GM18499 (cell line): ENCODE data around the gene ATG4B.
"Not testable (repeated sequence)": the region's sequence is repeated elsewhere in the genome, so short reads cannot be mapped to it uniquely, and the experiment has no call there.

Experiments used
- ATAC-seq: cut with Tn5 transposase; IDR thresholded peaks from one replicate; pipeline ENCODE4 v1.9.1; 2021; ENCODE audit warnings: moderate number of reproducible peaks; ENCODE audit not compliant: insufficient read depth, unreplicated experiment

Gene ATG4B

DNA sequence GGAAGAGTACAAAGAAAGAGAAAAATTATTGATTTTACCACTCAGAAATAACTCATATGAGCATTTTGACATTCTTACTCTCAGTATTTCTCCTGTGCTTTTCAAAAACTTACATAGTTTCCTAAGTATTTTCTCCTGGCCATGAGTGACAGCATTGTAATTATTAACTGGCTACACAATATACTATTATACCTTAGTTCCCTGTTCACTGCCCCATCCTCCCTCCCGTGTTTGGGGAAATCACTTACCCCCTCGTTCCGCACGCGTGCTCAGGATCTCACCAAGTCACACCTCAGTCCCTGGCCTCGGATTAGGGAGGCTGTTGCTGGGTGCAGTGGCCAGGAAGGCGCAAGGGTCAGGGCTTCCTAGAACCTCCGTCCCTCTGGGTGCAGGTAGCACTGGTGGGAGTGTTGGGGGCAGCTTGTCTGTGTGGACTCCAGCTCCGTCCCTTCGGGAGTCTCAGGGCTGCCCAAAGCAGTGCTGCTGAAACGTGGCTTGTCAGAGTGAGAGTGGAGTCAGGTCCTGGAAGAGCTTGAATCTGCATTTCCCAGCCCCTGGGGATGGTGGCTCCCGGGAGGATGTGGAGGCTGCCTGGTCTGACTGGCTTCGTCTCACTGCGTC lies 23.2 kb downstream of the ATG4B start:
- no peak for ATAC-seq

- ATAC-seq, result not testable (repeated sequence)
Measured at GRCh38 chr2:241662731-241663130, 25.2 kb downstream of the ATG4B start.

GRCh38 chr2:241665731-241666440 lies 28.4 kb downstream of the ATG4B start:
- ATAC-seq, result no peak

GRCh38 chr2:241666627-241667400 lies 29.3 kb downstream of the ATG4B start:
- no peak for ATAC-seq

- no peak for ATAC-seq
Measured at GRCh38 chr2:241668354-241668753, 30.9 kb downstream of the ATG4B start.

DNA sequence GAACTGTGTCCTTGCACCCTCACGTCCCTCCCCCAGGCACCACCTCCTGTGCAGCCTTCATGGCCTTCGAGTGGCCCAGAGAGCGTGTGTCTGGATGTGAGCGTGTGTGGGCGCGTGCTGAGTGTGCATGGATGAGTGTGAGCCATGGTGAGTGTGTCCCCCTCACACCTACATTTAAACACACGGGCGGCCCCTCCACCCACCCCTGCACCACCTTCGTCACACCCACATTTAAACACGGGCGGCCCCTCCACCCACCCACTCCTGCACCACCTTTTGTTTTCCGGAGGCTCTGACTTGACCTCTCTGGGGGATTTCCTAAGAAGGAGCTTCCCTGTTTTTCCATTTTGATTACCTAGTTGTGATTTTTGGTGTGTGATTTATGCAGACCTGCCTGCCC lies 31.3 kb downstream of the ATG4B start:
- no peak for ATAC-seq

GRCh38 chr2:241670333-241671110 lies 33.0 kb downstream of the ATG4B start:
- no peak for ATAC-seq

DNA sequence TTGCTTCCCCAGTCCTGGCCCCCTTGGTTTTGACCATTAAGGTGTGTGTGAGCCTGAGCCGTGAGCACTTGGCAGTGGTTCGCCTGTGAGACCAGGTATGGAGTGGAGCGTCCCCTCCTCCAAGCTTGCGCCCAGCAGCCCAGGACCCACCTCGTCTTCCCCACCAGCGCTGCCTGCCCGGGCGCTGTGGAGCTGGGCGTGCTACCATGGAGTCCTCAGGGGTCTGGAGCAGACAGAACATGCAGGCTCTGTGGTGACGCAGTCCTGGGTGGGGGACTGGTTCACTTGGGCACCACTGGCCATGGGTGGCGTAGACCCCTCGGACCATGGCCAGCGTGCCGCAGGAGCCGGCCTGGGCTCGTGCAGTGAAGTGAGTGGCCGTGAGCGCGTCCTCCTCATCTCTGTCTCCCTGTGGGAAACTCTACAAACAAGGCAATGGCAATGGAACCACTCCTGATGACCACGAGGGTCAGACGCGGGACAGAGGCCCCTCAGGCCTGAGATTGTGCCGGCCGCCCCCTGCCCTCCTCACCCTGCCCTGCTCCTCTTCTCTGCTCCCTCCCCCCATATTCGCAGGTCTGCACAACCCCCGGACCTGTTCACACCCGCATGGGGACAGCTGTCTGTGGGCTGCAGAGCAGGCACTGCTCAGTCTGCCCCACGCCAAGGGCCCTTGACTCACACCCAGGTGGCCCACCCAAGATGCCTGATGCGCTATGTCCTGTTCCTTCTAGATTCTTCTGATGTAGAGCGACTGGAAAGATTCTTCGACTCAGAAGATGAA lies 34.2 kb downstream of the ATG4B start:
- no peak for ATAC-seq

DNA sequence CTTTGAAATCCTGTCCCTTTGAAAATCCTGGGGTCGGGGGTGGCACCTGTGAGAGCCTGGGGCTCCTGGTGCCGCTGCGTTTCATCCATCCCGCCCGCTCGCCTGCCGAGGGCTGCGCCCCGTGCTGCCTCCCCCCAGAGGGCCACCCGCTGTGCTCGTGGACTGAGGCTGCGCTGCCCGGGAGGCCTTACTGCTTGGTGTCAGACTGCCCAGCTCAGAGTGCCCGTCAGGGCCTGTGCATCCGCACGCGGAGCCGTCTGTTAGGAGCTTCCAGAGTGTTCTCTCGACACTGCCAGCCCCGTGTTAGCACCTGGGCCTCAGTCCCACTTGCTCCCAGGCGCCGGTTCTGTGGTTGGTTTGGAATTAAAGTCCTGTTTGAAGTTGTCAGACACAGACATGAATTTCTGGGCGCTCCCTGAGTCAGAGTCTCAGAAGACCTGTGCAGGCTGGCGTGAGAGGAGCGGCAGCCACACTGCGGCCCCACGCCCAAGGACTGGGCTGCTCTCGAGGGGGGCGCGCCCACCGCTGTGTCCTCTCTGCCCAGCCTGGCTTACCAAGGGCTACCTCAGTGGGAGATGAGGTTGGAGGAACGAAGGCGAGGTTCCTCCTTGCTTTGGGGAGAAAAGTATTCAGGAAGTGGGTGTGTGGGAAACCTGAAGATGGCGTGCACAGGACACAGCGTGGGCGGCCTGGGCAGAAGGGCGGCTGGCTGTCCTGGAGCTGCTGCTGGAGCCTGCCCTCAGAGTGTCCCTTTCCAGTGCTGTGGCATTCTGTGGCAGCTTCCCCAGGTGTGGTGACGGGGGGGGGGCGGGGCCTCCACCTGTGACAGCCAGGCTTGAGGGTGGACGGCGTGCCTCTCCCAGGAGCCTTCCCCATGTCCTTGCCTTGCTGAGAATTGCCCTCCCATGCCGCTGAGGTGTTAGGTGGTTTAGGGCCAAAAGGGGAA lies 35.0 kb downstream of the ATG4B start:
- no peak for ATAC-seq

DNA sequence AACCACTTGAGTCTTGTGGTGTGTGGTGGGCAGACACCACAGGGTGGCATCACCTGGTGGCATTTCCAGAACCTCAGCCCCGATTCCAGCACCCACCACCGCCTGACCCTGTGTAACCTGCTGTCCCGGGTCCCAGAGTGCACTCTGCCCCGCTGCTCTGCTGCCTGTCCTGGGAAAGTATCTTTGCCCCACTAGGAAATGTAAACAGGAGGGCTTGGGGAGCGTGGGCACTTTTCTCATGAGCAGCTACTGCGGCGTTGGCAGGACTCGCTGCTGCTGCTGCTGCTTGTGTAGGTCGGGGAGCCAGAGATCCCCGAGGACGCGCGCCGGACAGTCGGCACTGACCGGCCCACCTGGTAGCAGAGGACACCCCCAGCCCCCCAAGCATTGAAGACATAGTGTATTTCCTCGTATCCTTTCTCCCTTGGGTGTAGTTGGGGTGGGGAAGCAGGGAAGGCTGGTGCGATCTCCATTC lies 35.7 kb downstream of the ATG4B start:
- no peak for ATAC-seq

DNA sequence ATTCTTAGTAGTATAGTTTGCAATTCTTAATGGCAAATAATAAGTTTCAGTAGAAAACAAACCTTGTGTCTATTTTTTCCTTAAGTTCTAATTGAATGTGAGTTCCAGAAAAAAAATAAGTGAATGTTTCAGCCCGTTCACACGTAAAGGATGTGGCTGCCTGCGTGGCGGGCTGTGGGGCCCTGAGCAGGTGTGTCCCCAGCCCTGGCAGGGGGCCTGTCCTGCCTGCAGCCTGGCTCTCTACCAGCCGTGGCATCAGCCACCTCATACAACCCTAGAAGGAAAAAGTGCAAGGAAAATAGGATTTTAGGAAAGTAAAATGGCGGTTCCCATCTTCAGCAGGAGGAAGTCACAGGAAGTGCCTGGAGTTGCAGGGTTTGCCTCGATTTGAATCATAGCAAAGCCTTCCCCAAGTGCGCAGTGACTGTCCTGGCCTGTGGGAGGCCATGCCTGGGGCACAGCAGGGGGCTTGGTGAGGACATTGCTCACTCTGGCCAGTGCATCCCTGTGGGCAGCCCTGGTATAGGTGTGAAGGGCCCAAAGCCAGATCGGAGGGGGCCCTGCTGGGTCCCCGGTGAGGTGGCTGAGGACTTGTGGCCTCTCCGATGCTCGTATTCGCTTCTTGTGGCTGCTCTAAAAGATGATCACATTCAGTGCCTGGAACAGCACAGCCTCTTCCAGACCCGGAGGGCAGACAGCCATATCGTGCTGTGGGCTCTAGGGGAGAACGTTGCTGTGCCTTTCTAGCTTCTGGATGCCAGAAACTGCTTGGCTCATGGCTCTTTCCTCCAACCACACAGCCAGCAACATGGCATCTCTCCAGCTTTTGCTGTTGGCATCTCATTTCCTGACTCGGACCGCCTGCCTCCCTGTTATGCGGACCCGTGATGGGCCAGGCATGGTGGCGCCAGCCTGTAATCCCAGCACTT lies 36.6 kb downstream of the ATG4B start:
- no peak for ATAC-seq

- no peak for ATAC-seq
Measured at GRCh38 chr2:241675885-241676284, 38.4 kb downstream of the ATG4B start.

DNA sequence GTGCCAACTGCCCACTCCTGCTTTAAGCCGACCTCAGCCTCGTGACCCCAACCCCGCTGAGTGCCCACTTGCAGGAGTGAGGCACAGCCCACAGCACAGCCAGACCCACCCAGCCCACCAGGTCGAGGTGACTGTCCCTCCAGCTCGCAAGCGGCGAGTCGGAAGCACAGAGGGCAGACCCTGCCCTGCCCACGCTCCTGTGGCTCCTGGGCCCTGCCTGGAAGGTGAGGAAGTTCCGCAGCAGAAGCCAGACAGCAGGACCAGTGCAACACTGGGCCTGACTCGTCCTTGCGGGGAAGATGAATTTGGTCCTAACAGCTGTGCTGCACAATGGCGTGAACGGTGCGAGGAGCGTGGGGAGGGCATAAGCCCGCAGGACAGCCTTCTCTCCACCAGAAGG lies 39.2 kb downstream of the ATG4B start:
- no peak for ATAC-seq

DNA sequence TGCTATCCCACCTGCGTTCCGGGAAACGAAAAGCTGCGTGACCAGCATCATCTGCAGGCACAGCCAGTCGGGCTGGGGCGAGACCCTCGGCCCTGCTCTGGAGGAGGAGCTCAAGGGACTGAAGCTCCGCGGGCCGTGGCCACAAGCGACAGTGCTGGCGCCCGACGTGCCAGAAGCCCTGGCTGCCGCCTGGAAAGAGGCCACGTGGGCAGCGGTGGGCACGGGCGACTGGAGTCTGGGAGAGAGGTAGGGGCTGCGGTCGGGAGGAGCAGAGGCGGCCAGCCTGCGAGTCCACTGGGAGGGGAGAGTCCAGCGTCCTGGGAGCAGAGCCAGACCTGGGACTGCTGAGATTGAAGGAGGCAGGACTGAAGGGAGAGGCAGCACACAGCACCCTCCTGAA lies 39.9 kb downstream of the ATG4B start:
- ATAC-seq, result no peak

DNA sequence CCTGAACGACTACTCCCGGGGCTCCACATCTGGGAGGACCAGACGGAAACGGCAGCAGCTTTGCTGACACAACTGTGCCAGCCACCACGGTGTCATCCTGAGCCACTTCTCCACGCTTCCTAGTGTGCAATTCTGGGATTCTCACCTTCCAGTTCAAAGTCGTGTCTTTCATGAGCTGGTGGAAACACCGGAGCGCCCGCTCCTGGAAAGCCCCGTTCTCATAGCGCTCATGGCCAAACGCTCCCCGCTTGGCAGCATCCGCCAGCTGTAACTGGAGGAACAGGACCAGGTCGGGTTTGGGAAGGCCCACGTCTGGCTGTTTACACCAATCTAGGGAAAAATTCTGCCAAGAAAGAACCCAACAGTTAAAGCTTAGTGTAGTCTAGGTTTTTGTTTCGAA lies 40.8 kb downstream of the ATG4B start:
- ATAC-seq, result no peak

- ATAC-seq, result no peak
Measured at GRCh38 chr2:241678784-241679540, 41.5 kb downstream of the ATG4B start.

- ATAC-seq, result no peak
Measured at GRCh38 chr2:241680044-241680443, 42.6 kb downstream of the ATG4B start.
